NT2/D1 (cell line): ENCODE data around the gene ACSL5.
"Not testable (repeated sequence)": the region's sequence is repeated elsewhere in the genome, so short reads cannot be mapped to it uniquely, and the experiment has no call there.

Experiments used
- DNase-seq: peaks from one replicate; pipeline ENCODE4 v3.0.0-alpha.2; 2011; ENCODE audit warnings: low read depth, low spot score
- H3K27me3 ChIP-seq: 2 replicates; pipeline ENCODE4 v1.6.0; 2011; ENCODE audit warnings: mild to moderate bottlenecking; ENCODE audit not compliant: insufficient read length, insufficient read depth
- H3K36me3 ChIP-seq: 2 replicates; pipeline ENCODE4 v1.6.1; 2011; ENCODE audit warnings: mild to moderate bottlenecking, low read length, mixed read lengths; ENCODE audit not compliant: insufficient read depth, insufficient read length
- H3K4me1 ChIP-seq: 2 replicates; pipeline ENCODE4 v1.5.1; 2011; ENCODE audit not compliant: insufficient read depth, insufficient read length
- H3K4me3 ChIP-seq: 2 replicates; pipeline ENCODE4 v1.5.1; 2011; ENCODE audit warnings: low read depth; ENCODE audit not compliant: insufficient read length
- H3K9ac ChIP-seq: 2 replicates; pipeline ENCODE4 v1.6.0; 2011; ENCODE audit warnings: low read depth; ENCODE audit not compliant: insufficient read length
- H3K9me3 ChIP-seq: 2 replicates; pipeline ENCODE4 v1.5.1; 2011; ENCODE audit warnings: mild to moderate bottlenecking, low read length; ENCODE audit not compliant: insufficient read depth
- SUZ12 ChIP-seq: IDR thresholded peaks from 2 replicates; pipeline ENCODE4 v1.6.1; 2011; ENCODE audit not compliant: insufficient read length, insufficient read depth; ENCODE audit errors: extremely low read depth
- YY1 ChIP-seq: IDR thresholded peaks from 2 replicates; pipeline ENCODE4 v1.6.1; 2011; ENCODE audit not compliant: insufficient read length, insufficient read depth
- ZNF274 ChIP-seq: IDR thresholded peaks from 2 replicates; pipeline ENCODE4 v1.6.1; 2011; ENCODE audit warnings: mild to moderate bottlenecking, low read depth, low read length

ACSL5 gene

DNA sequence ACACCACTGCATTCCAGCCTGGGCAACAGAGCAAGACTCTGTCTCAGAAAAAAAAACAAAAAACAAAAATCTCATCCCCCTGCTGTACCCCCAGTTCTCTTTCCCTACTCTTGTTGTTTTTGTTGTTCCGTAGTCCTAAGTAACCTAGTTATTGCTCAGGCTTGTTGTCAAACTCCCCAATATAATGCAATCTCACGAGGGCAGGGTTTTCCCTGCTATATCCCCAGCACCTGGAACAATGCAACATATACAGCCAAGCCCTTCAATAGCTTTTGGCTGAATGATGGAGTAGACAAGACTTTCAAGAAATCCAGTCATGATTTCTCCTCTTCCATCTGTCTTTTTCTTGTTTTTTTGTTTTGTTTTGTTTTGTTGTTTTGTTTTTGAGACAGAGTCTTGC is 10.2 kb downstream of the ACSL5 start:
- Histone ChIP-seq H3K4me3 (no peak overlapping the region), H3K36me3 (no peaks in the 10 kb centered on the region), H3K27me3 (no peaks in the 10 kb centered on the region), H3K9ac (no peak overlapping the region), H3K9me3 (no peaks in the 10 kb centered on the region), H3K4me1 (no peaks in the 10 kb centered on the region)
- DNase-seq: no peak
- TF ChIP-seq YY1: no peak
- no peak for TF ChIP-seq ZNF274
- no peak for TF ChIP-seq SUZ12

DNA sequence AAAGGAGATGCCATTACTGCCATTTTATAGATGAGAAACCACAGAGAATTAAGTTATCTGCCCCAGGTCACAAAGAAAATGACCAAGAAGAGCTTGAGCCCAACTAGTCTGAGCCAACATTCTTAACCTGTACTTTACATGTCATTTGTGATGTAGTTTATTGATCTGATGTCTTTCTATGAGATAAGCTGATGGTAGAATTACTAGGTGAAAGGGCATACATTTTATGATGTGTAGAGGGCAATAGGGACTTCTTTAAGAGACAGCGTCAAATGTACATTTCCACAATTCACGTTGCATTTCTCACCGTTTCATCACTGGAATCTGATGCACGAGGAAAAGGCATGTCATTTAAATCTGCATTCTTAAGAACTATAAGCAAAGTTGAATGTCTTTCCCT is 11.3 kb downstream of the ACSL5 start:
- no peaks in the 10 kb centered on the region for H3K36me3 ChIP-seq
- no peak for DNase-seq
- H3K4me3 ChIP-seq: no peak overlapping the region
- H3K27me3 ChIP-seq: no peaks in the 10 kb centered on the region
- no peaks in the 10 kb centered on the region for H3K9me3 ChIP-seq
- no peaks in the 10 kb centered on the region for H3K4me1 ChIP-seq
- TF ChIP-seq SUZ12: no peak
- TF ChIP-seq YY1: no peak
- no peak for TF ChIP-seq ZNF274
- no peak overlapping the region for H3K9ac ChIP-seq

DNA sequence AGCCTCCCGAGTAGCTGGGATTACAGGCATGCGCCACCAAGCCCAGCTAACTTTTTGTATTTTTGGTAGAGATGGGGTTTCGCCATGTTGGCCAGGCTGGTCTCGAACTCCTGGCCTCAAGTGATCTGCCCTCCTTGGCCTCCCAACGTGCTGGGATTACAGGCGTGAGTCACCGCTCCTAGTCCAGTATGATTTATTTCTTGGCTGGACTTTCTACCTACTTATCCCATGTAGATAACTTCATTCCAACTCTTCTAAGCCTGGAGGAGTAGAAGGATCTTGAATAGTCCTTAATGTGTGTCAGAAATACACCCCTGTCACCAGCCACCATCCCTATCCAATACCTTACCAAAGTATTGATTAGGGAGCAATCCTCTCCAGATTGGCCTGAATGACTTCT is 14.1 kb downstream of the ACSL5 start:
- H3K9me3 ChIP-seq, DNase-seq, H3K4me3 ChIP-seq, H3K9ac ChIP-seq, H3K27me3 ChIP-seq, H3K36me3 ChIP-seq, H3K4me1 ChIP-seq: not testable (repeated sequence)

GRCh38 chr10:112388548-112388947 is 14.6 kb downstream of the ACSL5 start:
- no peak overlapping the region for H3K9ac ChIP-seq
- DNase-seq: no peak
- H3K27me3 ChIP-seq: no peaks in the 10 kb centered on the region
- no peaks in the 10 kb centered on the region for H3K9me3 ChIP-seq
- TF ChIP-seq ZNF274: no peak
- TF ChIP-seq SUZ12: no peak
- no peak for TF ChIP-seq YY1
- H3K4me1 ChIP-seq: no peaks in the 10 kb centered on the region
- H3K4me3 ChIP-seq: no peak overlapping the region
- H3K36me3 ChIP-seq: no peaks in the 10 kb centered on the region

GRCh38 chr10:112389271-112389822 is 15.4 kb downstream of the ACSL5 start:
- Histone ChIP-seq H3K4me1 (no peaks in the 10 kb centered on the region), H3K36me3 (no peaks in the 10 kb centered on the region), H3K9ac (no peak overlapping the region), H3K9me3 (no peaks in the 10 kb centered on the region), H3K27me3 (no peaks in the 10 kb centered on the region), H3K4me3 (no peak overlapping the region)
- TF ChIP-seq YY1: no peak
- TF ChIP-seq SUZ12: no peak
- no peak for TF ChIP-seq ZNF274
- no peak for DNase-seq

DNA sequence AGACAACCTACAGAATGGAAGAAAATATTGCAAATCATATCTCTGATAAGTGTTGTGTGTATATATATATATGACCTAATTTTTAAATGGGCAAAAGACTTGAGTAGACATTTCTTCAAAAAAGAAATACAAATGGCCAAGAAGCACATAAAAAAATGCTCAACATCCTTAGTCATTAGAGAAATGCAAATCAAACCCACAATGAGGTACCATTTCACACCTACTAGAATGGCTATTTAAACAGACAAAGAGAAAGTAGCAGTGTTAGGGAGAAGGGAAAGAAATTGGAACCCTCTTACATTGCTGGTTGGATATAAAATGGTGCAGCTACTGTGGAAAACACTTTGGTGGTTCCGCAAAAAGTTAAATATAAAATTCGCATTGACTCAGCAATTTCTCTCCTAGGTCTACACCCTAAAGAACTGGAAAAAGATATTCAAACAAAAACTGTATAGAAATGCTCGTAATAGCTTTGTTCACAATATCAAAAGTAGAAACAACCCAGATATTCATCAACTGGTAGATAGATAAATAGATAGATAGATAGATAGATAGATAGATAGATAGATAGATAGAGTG is 16.3 kb downstream of the ACSL5 start:
- DNase-seq: no peak
- no peaks in the 10 kb centered on the region for H3K4me1 ChIP-seq
- H3K36me3 ChIP-seq: no peaks in the 10 kb centered on the region
- no peak overlapping the region for H3K9ac ChIP-seq
- no peak overlapping the region for H3K4me3 ChIP-seq
- H3K27me3 ChIP-seq: no peaks in the 10 kb centered on the region
- TF ChIP-seq ZNF274: no peak
- no peak for TF ChIP-seq YY1
- no peak for TF ChIP-seq SUZ12
- no peaks in the 10 kb centered on the region for H3K9me3 ChIP-seq

- Histone ChIP-seq H3K9ac (no peak overlapping the region), H3K4me1 (no peaks in the 10 kb centered on the region), H3K27me3 (no peaks in the 10 kb centered on the region), H3K4me3 (no peak overlapping the region), H3K9me3 (no peaks in the 10 kb centered on the region), H3K36me3 (no peaks in the 10 kb centered on the region)
- no peak for DNase-seq
- TF ChIP-seq YY1 (no peak), SUZ12 (no peak), ZNF274 (no peak)
These were observed 19.4 kb downstream of the ACSL5 start for GRCh38 chr10:112393341-112393740.

- Histone ChIP-seq H3K4me1 (no peaks in the 10 kb centered on the region), H3K4me3 (no peak overlapping the region), H3K9ac (no peak overlapping the region), H3K9me3 (no peaks in the 10 kb centered on the region), H3K36me3 (no peaks in the 10 kb centered on the region), H3K27me3 (no peaks in the 10 kb centered on the region)
- no peak for DNase-seq
- no peak for TF ChIP-seq YY1
- no peak for TF ChIP-seq SUZ12
These were observed 19.9 kb downstream of the ACSL5 start for GRCh38 chr10:112393827-112394226.
